ENCODE measurements around the gene ZNF628. TPM values are rescaled to one million over a fixed set of nuclear protein-coding genes. Genes with fewer than 3 reads are reported as not detected.
A peak's percentile ranks its signal among the peaks of the same experiment; 100 is the strongest.

The ZNF628 gene
- total and polyA plus RNA-seq, 2 donors = 0.79 to 11.9 TPM

DNA sequence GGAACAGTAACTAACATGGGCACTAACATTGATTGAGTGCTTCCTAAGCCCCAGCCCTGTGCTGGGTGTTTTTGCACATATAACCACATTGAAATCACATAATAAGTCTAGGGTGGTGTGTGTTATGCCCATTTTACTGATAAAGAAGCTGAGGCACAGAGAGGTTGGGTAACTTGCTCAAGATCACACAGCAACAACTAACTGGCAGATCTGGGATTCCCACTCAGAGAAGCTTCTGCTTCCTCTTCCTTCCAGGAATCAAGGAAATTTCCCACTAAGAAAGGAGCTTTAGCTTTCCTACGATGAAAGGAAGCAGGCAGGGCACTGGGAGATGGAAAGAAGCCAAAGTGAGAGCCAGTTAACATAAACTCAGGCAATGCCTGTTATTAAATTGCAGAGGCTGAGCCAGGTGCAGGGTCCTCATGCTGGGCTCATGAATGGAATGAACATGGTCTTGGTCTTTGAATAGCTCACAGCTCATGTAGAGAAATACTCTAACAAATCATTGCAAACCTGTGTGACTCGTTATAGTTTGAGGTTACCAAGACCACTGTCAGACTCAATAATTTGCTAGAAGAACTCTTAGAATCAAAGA, 21.9 kb downstream of the ZNF628 start:
- Histone ChIP-seq H3K4me3 (ENCODE audit: low read depth, low read length) (no peak overlapping the region), H3K4me1 (ENCODE audit: insufficient read depth) (no peaks in the 10 kb centered on the region), H3K27ac (ENCODE audit: low read depth) (no peak overlapping the region), H3K36me3 (ENCODE audit: insufficient read depth) (no peaks in the 10 kb centered on the region)
- 34% methylated on average over 2 of the region's 2 CpGs for WGBS
- no peak for DNase-seq (ENCODE audit: extremely low spot score)

DNA sequence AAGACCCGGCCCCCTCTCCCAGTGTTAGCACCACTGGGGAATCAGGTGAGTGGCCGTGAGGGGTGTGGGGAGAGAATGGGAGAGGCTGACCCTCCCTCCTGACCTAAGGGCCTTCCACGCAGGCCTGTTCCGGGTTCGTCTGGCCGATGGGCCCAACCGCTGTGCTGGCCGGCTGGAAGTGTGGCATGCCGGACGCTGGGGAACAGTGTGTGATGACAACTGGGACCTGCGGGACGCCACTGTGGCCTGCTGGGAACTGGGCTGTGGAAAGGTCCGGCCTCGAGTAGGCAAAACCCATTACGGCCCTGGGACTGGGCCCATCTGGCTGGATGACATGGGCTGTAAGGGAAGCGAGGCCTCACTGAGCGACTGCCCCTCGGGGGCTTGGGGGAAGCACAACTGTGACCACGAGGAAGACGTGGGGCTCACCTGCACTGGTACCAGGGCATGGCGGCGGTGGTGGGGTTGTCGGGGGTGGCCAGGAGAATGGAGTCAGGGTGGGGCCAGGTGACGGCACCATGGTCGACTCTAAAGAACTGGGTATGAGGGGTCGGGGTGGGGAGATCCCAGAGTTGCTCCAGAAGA, 24.0 kb downstream of the ZNF628 start:
- Histone ChIP-seq H3K4me1 (ENCODE audit: insufficient read depth) (no peaks in the 10 kb centered on the region), H3K4me3 (ENCODE audit: low read depth, low read length) (no peak overlapping the region), H3K36me3 (ENCODE audit: insufficient read depth) (no peaks in the 10 kb centered on the region), H3K27ac (ENCODE audit: low read depth) (no peak overlapping the region)
- DNase-seq (ENCODE audit: extremely low spot score) = no peak
- WGBS = 94% methylated on average over 26 of the region's 26 CpGs

DNA sequence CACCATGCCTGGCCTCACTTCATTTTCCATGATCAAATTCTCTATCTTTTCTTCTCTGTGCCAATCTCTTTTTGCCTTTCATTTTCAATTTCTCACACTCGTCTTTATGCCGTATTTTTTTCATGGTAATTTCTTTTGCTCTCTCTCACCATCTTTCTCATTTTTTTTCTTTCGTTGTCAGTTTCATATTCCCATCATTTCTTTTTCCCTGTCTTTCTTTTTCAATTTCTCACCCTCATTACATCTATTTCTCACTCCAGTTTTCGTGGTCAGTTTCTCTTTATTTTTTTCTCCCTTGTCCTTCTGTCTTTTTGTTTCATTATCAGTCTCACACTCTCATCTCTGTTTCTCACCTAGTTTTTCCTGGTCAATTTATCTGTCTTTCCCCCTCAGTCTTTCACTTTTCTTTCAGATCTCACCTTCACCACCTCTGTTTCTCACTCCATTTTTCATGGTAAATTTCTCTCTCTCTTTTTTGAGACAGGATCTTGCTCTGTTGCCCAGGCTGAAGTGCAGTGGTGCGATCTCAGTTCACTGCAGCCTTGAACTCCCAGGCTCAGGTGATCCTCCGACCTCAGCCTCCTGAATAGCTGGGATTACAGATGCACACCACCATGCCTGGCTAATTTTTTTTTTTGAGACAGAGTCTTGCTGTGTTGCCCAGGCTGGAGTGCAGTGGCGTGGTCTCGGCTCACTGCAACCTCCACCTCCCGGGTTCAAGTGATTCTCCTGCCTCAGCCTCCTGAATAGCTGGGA, 26.0 kb downstream of the ZNF628 start:
- 93% methylated on average over 9 of the region's 9 CpGs for WGBS
- DNase-seq (ENCODE audit: extremely low spot score) = no peak
- H3K4me3 ChIP-seq (ENCODE audit: low read depth, low read length) = no peak overlapping the region
- no peaks in the 10 kb centered on the region for H3K36me3 ChIP-seq (ENCODE audit: insufficient read depth)
- no peak overlapping the region for H3K27ac ChIP-seq (ENCODE audit: low read depth)
- no peaks in the 10 kb centered on the region for H3K4me1 ChIP-seq (ENCODE audit: insufficient read depth)

DNA sequence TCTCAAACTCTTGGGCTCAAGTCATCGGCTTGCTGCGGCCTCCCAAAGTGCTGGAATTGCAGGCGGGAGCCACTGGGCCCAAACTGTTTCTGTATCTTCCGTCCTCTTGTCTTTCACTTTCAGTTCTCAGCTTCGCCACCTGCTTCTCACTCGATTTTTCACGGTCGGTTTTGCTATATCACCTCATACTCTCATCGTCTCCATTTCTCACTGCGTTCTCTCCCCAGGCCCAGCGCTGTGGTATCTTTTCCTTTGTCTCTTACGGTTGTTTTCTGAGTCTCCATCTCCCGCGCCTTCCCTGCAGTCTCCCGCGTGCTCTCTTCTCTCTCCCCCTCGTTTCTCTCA, 26.7 kb downstream of the ZNF628 start:
- Histone ChIP-seq H3K27ac (ENCODE audit: low read depth) (no peak overlapping the region), H3K4me3 (ENCODE audit: low read depth, low read length) (no peak overlapping the region), H3K36me3 (ENCODE audit: insufficient read depth) (no peaks in the 10 kb centered on the region), H3K4me1 (ENCODE audit: insufficient read depth) (no peaks in the 10 kb centered on the region)
- 84% methylated on average over 17 of the region's 17 CpGs for WGBS
- no peak for DNase-seq (ENCODE audit: extremely low spot score)

DNA sequence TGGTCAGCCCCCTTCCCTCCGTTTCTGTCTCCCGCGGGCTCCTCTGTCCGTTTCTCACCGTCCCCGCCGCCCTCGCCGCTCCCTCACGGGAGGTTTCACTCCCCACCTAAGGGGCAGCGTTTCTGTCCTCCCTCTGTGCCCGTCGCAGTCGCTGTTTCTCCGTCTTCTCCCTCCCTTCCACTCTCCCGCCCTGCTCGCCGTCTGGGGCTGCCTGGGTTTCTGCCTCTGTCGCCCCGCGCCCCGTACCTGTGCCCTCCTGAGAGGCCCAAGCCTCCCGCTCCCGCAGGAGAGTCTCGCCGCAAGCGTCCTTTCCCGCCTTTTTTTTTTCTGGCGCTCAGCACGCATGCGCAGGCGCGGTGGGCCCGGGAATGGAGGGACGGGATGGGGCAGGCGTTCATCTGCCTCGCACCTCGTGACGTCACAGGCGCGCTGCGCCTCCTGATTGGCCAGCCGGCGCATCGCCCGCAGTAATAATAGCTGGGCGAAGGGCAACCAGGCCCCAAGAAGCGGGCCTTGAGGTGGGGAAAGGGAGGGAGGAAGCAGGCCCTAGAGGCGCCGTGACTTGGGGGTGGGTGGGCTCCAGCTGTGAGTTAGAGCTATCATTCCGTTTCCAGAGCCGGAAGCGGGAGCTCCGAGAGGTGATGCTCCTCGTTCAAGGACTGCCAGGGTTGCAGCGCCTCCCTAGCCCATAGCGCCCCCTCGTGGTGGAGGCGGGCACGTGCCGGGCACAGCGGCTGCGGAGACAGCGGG, 27.3 kb downstream of the ZNF628 start:
- no peak for DNase-seq (ENCODE audit: extremely low spot score)
- H3K36me3 ChIP-seq (ENCODE audit: insufficient read depth) = no peaks in the 10 kb centered on the region
- H3K4me1 ChIP-seq (ENCODE audit: insufficient read depth) = no peaks in the 10 kb centered on the region
- H3K4me3 ChIP-seq (ENCODE audit: low read depth, low read length) = no peak overlapping the region
- peak overlapping the region; percentile 56 for H3K27ac ChIP-seq (ENCODE audit: low read depth)
- WGBS = 10% methylated on average over 64 of the region's 64 CpGs

DNA sequence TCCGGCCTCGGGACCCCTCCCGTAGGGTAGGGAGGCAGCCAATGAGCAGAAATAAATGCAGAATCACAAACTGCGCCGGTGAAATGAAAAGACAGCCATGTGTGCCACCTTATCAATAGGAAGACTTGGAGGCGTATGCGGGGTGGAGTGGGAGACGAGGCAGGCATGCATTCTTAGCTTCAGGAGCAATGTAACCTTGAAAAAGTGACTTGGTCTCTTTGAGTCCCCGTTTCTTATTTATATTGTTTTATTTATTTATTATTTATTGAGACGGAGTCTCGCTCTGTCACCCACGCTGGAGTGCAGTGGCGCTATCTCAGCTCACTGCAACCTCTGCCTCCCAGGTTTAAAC, 27.8 kb downstream of the ZNF628 start:
- no peak overlapping the region for H3K4me3 ChIP-seq (ENCODE audit: low read depth, low read length)
- 35% methylated on average over 13 of the region's 13 CpGs for WGBS
- H3K4me1 ChIP-seq (ENCODE audit: insufficient read depth) = no peaks in the 10 kb centered on the region
- no peak for DNase-seq (ENCODE audit: extremely low spot score)
- H3K27ac ChIP-seq (ENCODE audit: low read depth) = no peak overlapping the region
- no peaks in the 10 kb centered on the region for H3K36me3 ChIP-seq (ENCODE audit: insufficient read depth)

DNA sequence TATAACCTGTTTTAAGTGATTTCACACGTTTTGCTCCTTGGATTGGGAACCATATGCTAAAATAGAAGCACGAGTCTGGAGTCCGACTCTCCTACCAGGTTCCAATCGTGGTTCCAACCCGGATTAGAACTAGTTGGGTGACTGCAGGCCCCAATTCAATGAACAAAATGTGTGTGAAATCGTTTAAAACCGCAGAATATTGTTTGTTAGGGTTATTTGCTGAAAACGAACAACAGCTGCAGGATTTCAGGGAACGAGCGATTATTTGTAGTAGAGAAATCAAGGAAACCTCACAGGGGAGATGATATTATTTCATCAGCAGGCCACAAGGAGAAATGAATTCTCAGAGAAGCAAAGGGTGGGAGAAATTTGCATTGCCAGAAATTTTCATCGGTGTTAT, 28.6 kb downstream of the ZNF628 start:
- WGBS = 84% methylated on average over 11 of the region's 11 CpGs
- no peak for DNase-seq (ENCODE audit: extremely low spot score)
- H3K27ac ChIP-seq (ENCODE audit: low read depth) = no peak overlapping the region
- no peak overlapping the region for H3K4me3 ChIP-seq (ENCODE audit: low read depth, low read length)
- no peaks in the 10 kb centered on the region for H3K4me1 ChIP-seq (ENCODE audit: insufficient read depth)
- H3K36me3 ChIP-seq (ENCODE audit: insufficient read depth) = no peaks in the 10 kb centered on the region

DNA sequence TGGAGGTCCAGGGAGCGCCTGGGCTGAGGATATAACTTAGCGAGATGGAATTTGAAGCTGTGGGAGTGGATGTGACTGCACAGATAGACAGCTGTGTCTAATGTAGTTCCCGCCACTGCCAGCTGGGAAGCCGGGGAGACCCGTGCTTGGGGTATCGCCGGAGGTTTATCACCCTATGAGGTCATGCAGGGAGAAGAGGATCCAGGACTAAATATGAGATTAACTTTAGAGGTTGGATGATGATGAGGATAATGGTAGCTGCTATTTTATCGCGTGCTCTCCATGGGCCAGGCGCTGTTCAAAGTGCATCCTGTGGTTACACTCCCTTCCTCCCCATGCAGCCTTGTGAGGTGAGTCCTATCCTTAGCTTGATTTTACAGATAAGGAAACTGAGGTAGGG, 31.7 kb downstream of the ZNF628 start:
- Histone ChIP-seq H3K27ac (ENCODE audit: low read depth) (no peak overlapping the region), H3K4me1 (ENCODE audit: insufficient read depth) (no peaks in the 10 kb centered on the region), H3K36me3 (ENCODE audit: insufficient read depth) (no peaks in the 10 kb centered on the region), H3K4me3 (ENCODE audit: low read depth, low read length) (no peak overlapping the region)
- DNase-seq (ENCODE audit: extremely low spot score) = no peak
- WGBS = 66% methylated on average over 10 of the region's 10 CpGs

DNA sequence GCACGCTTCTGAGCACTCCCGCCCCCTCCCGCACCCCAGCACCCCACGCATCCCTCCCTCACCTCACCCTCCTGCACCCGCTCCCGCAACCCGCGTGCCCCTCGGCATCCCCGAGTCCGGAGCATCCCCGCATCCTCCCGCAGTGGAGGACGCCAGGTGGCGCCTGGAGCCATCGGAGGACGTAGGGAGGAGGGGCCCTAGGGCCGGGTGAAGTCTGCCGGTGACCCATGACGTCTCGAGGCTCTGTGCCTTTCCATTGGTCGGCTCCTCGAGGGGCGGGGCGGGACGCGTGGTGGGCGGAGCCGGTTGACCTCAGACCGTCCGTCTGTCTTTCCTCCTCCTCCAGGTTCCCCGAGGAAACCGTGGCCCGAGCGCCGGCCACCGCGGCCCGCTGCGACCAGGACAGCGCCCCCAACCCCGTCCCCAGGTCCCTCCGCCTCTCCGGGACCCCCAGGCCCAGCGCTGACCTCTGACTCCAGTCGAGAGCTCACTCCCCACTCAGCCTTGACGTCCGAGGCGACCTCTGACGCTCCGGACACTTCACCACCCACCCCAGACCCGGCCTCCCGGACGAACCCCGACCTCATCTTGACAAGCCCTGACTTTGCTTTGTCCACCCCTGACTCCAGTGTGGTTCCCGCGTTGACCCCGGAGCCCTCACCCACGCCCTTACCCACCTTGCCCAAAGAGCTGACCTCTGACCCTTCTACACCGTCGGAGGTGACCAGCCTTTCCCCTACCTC, 40.6 kb downstream of the ZNF628 start:
- Histone ChIP-seq H3K4me3 (ENCODE audit: low read depth, low read length) (peak overlapping the region; percentile 43), H3K27ac (ENCODE audit: low read depth) (peak overlapping the region; percentile 66), H3K36me3 (ENCODE audit: insufficient read depth) (no peaks in the 10 kb centered on the region), H3K4me1 (ENCODE audit: insufficient read depth) (no peaks in the 10 kb centered on the region)
- DNase-seq (ENCODE audit: extremely low spot score) = peak; percentile 80
- 9% methylated on average over 61 of the region's 61 CpGs for WGBS

DNA sequence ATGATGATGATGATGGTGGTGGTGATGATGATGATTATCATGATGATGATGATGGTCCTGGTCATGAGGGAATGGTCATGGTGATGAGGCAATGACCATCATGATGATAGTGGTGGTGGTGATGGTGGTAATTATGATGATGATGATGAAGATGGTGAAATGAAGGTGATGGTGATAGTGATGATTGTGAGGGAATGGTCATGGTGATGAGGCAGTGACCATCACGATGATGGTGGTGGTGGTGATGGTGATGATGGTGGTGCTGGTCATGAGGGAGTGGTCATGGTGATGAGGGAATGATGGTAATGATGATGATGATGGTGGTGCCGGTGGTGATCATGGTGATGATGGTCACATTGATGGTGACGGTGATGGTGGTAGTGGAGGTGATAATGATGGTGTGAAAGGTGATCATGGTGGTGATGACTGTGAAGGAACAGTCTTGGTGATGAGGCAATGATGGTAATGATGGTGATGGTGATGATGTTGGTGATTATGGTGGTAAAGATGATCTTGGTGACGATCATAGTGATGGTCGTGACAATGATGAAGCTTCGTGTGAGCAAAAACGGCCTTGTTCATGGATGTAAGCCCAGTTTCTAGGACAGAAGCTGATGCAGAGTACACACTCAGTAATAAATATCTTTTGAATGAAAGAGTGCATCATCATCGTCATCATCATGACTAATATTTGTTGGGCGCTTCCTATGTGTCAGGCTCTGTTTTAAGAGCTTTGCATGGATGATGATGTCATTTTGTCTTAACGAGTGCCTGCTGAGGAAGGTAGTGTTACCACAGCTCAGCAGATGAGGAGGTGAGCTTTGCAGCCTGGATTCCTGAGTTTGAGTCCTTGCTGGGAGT, 43.3 kb downstream of the ZNF628 start:
- DNase-seq (ENCODE audit: extremely low spot score) = no peak
- Histone ChIP-seq H3K4me3 (ENCODE audit: low read depth, low read length) (no peak overlapping the region), H3K27ac (ENCODE audit: low read depth) (no peak overlapping the region), H3K36me3 (ENCODE audit: insufficient read depth) (no peaks in the 10 kb centered on the region), H3K4me1 (ENCODE audit: insufficient read depth) (no peaks in the 10 kb centered on the region)
- WGBS = 91% methylated on average over 10 of the region's 10 CpGs

DNA sequence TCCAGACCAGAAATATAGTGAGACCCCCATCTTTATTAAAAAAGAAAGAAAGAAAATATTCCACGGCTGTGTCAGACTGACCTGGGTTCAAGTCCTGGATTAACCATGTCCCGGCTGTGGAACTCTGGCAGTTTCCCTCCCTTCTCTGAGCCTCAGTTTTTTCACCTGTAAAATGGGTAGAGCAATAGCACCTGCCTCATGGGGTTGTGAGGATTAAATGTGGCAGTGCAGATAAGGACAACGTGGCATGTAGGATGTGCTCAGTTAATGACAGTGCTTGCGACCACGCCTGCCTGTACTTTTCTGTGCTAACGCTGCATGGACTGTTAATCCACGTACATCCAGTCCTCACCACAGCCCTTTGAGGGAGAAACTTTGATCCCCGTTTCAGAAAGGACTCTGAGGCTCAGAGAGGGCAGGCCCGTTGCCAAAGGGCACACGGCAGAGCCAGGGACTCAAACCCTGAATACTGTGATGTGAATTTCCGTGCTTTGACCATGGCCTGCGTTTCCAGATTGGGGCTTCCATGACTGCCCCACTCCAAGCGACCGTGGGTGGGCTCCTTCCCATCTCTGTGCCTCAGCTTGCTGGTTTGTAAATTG, 44.4 kb downstream of the ZNF628 start:
- no peak overlapping the region for H3K27ac ChIP-seq (ENCODE audit: low read depth)
- WGBS = 74% methylated on average over 14 of the region's 14 CpGs
- H3K4me3 ChIP-seq (ENCODE audit: low read depth, low read length) = no peak overlapping the region
- no peaks in the 10 kb centered on the region for H3K36me3 ChIP-seq (ENCODE audit: insufficient read depth)
- no peak for DNase-seq (ENCODE audit: extremely low spot score)
- no peaks in the 10 kb centered on the region for H3K4me1 ChIP-seq (ENCODE audit: insufficient read depth)

DNA sequence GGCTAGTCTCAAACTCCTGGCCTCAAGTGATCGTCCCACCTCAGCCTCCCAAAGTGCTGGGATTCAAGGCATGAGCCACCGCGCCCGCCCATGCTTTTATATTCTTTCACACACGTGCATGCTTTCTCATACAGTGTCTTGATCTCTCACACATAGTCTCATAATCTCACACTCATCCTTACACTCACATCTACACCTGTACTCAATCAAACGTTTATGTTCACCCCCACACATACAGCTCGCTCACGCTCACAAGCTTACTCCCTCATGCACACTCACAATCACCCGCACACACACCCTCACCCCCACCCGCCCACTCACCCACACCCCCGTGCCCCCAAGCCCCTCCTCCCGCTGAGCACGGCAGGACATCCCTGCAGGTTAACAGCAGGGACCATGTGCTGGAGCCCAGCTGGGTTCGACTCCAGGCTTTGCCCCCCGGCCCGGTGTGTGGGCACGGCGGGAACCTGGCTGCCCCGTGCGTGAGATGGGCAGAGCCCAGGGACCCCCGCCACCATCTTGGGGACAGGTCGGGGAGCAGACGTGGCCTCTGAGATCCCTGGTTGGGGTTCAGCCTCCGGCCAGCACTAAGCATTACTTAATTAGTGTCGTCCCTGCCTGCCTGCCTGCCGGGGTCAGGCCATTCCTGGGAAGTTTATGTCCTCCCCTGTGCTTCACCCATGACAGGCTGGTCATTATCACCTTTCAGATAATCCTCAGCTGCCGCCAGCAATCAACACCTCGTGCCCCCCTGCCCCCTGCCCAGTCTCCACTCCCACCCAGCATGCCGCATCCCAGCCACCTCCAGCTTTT, 49.1 kb downstream of the ZNF628 start:
- H3K27ac ChIP-seq (ENCODE audit: low read depth) = no peak overlapping the region
- DNase-seq (ENCODE audit: extremely low spot score) = no peak
- 35% methylated on average over 29 of the region's 29 CpGs for WGBS
- H3K4me3 ChIP-seq (ENCODE audit: low read depth, low read length) = no peak overlapping the region
- no peaks in the 10 kb centered on the region for H3K4me1 ChIP-seq (ENCODE audit: insufficient read depth)
- no peaks in the 10 kb centered on the region for H3K36me3 ChIP-seq (ENCODE audit: insufficient read depth)
